Esophagus squamous epithelium (tissue), 5 donors: ENCODE measurements around the gene RAB8A. TPM values are rescaled to one million over a fixed set of nuclear protein-coding genes. Genes with fewer than 3 reads are reported as not detected.
"Not testable (repeated sequence)": the region's sequence is repeated elsewhere in the genome, so short reads cannot be mapped to it uniquely, and the experiment has no call there.

Experiments used
- DNase-seq: peaks from one replicate; lab custom pipeline; 2025; lab: John Stamatoyannopoulos, UW
- H3K27ac ChIP-seq, 4 donors: fragments of 200-600 bp; sonication (generic); one replicate each; pipeline ENCODE4 v1.5.1; 2016 to 2019; ENCODE audit warnings: mild to moderate bottlenecking in 1 of 4
- H3K27me3 ChIP-seq, 4 donors: fragments of 200-600 bp; sonication (generic); 1 replicate in 3 of 4; 2 replicates in 1 of 4; pipeline versions ENCODE4 v1.5.1 to v1.6.0; 2017 to 2021; ENCODE audit warnings: antibody characterized with exemption in 1 of 4
- H3K36me3 ChIP-seq, 3 donors: fragments of 200-600 bp; sonication (generic); one replicate each; pipeline ENCODE4 v1.5.1; 2016 to 2019
- H3K4me1 ChIP-seq, 3 donors: fragments of 200-600 bp; sonication (generic); one replicate each; pipeline ENCODE4 v1.5.1; 2017 to 2019
- H3K4me3 ChIP-seq, 4 donors: fragments of 200-600 bp; sonication (generic); 1 replicate in 3 of 4; 2 replicates in 1 of 4; pipeline ENCODE4 v1.5.1; 2016 to 2019; ENCODE audit warnings: mild to moderate bottlenecking in 2 of 4, moderate library complexity in 1 of 4
- H3K9me3 ChIP-seq, 3 donors: fragments of 200-600 bp; sonication (generic); one replicate each; pipeline ENCODE4 v1.5.1; 2016 to 2019
- CTCF ChIP-seq, 6 experiments: fragments of 450-650 bp in 4 of 6; fragments of 200-600 bp in 2 of 6; sonication (generic) in 2 of 6; IDR thresholded peaks; one replicate each; pipeline ENCODE4 v1.5.1; 2016 to 2019; ENCODE audit warnings: antibody characterized with exemption in 6 of 6, mild to moderate bottlenecking in 4 of 6, moderate library complexity in 4 of 6
- POLR2A ChIP-seq, 4 donors: fragments of 450-650 bp; IDR thresholded peaks; one replicate each; pipeline ENCODE4 v1.6.1; 2017; ENCODE audit warnings: antibody characterized with exemption in 4 of 4, mild to moderate bottlenecking in 4 of 4, moderate library complexity in 3 of 4
- whole genome bisulfite sequencing, 2 donors: methylation state at CpG; one replicate each; pipeline ENCODE4 v1.1.5; 2018; 5-methylcytosine and 5-hydroxymethylcytosine counted together
- intact Hi-C: fragments of 100-400 bp; cut with DNase I; formaldehyde crosslinking; loops from one replicate; pipeline ENCODE4 v1.15.0; 2022
- total RNA-seq, 4 donors: library from RNA; depleted of rRNA; stranded (reverse); fragments of >200 nt; gene quantifications; one replicate each; pipeline ENCODE4 v1.1.0, GENCODE V29; 2016
- donor health status: DM: yes; HTN: yes; CAD: no.

The RAB8A gene
- total RNA-seq, 4 donors from 2014 or later: 39.5 to 70.9 (median 46.4) TPM

- Histone ChIP-seq H3K27ac (no peak overlapping the region), H3K36me3 (no peaks in the 10 kb centered on the region), H3K9me3 (peaks cover 0 to 10% (median 0%) of the 10 kb centered on the region in 3 donors), H3K4me1 (peaks cover 0 to 17% (median 0%) of the 10 kb centered on the region in 3 donors), H3K27me3 (no peaks in the 10 kb centered on the region), H3K4me3 (no peak overlapping the region)
- 46 to 49% methylated on average over 2 of the region's 2 CpGs for WGBS, 2 donors
- no peak for TF ChIP-seq POLR2A (IDR thresholded peaks at IDR 0.05)
- intact Hi-C loops: loop anchor here (5.0 kb wide), 1 partner anchor 134 kb away; no protein-coding TSS in a partner anchor
- DNase-seq: no peak
Measured at GRCh38 chr19:16175954-16176353, 64.3 kb downstream of the RAB8A start.

GRCh38 chr19:16178866-16179265, 67.2 kb downstream of the RAB8A start:
- peaks cover 0 to 10% (median 0%) of the 10 kb centered on the region in 3 donors for H3K9me3 ChIP-seq
- DNase-seq, H3K27me3 ChIP-seq, H3K36me3 ChIP-seq, H3K4me3 ChIP-seq, H3K27ac ChIP-seq: not testable (repeated sequence)
- intact Hi-C loops: loop anchor here (5.0 kb wide), 1 partner anchor 137 kb away; no protein-coding TSS in a partner anchor
- H3K4me1 ChIP-seq: peaks cover 0 to 14% (median 3%) of the 10 kb centered on the region in 3 donors
- 78 to 86% methylated on average over 5 of the region's 5 CpGs for WGBS, 2 donors

GRCh38 chr19:16180611-16181010, 68.9 kb downstream of the RAB8A start:
- peaks cover 0 to 19% (median 3%) of the 10 kb centered on the region in 3 donors for H3K4me1 ChIP-seq
- peaks cover 0 to 3% (median 0%) of the 10 kb centered on the region in 3 donors for H3K9me3 ChIP-seq
- no peak overlapping the region for H3K4me3 ChIP-seq
- H3K27me3 ChIP-seq: no peaks in the 10 kb centered on the region
- intact Hi-C loops: loop anchor here (10.0 kb wide), 1 partner anchor 556 kb away; no protein-coding TSS in a partner anchor
- TF ChIP-seq POLR2A (IDR thresholded peaks at IDR 0.05) (no peak), CTCF (IDR thresholded peaks at IDR 0.05) (no peak)
- H3K36me3 ChIP-seq: no peaks in the 10 kb centered on the region
- no peak overlapping the region for H3K27ac ChIP-seq
- WGBS, 2 donors: 28 to 39% methylated on average over 4 of the region's 4 CpGs
- no peak for DNase-seq

Other genes with a start within 250 kb of the RAB8A start
- gene CYP4F2, start 213.8 kb upstream of the RAB8A start, total RNA-seq: under 1 TPM in 1 of 4 donors, not detected in 3; 0.19 TPM
- 10 to 100 TPM; 16.6 to 37.9 (median 19.5) TPM for gene CYP4F11, start 177.4 kb upstream of the RAB8A start, total RNA-seq
- not detected for gene OR10H4, start 162.9 kb upstream of the RAB8A start, total RNA-seq
- gene TPM4, start 35.4 kb upstream of the RAB8A start, total RNA-seq: 100 to 1,000 TPM; 307 to 577 (median 369) TPM
- 1 to 10 TPM in 1 of 4 donors, under 1 TPM in 2, not detected in 1; 0.31 to 1.1 (median 0.41) TPM for gene HSH2D, start 31.8 kb downstream of the RAB8A start, total RNA-seq
- gene CIB3, start 61.6 kb downstream of the RAB8A start, total RNA-seq: not detected
- gene FAM32A, start 73.5 kb downstream of the RAB8A start, total RNA-seq: 10 to 100 TPM; 53.5 to 97.4 (median 70.8) TPM
- 10 to 100 TPM; 39.3 to 64.6 (median 46.8) TPM for gene AP1M1, start 86.0 kb downstream of the RAB8A start, total RNA-seq
- gene KLF2, start 212.9 kb downstream of the RAB8A start, total RNA-seq: 10 to 100 TPM in 1 of 4 donors, 1 to 10 TPM in 3; 4.2 to 11.4 (median 8.0) TPM